Measurements from ENCODE around the gene LENG8.

LENG8 gene

GRCh38 chr19:54448040-54448773, 792 bp upstream of the LENG8 start:
- peak; percentile 48 for DNase-seq
- Histone ChIP-seq H2AFZ (ENCODE audit: low read depth, low read length) (peak overlapping the region; percentile 97), H3K9ac (ENCODE audit: low read depth, low read length) (peak overlapping the region; percentile 71), H3K36me3 (ENCODE audit: insufficient read depth, low read length) (peaks cover 53% of the 10 kb centered on the region), H3K4me2 (ENCODE audit: insufficient read depth, low read length) (peak overlapping the region; percentile 99), H3K9me3 (ENCODE audit: insufficient read depth, low read length, severe bottlenecking) (no peaks in the 10 kb centered on the region), H3K4me3 (ENCODE audit: low read depth in 1 of 2, low read length in 2 of 2) (peak overlapping the region; percentile 75 to 99), H3K4me1 (ENCODE audit: insufficient read depth, low read length) (peaks cover 47% of the 10 kb centered on the region), H3K27me3 (ENCODE audit: insufficient read depth, low read length, poor library complexity) (no peaks in the 10 kb centered on the region), H4K20me1 (ENCODE audit: insufficient read depth, low read length) (peaks cover 39% of the 10 kb centered on the region), H3K79me2 (ENCODE audit: insufficient read depth, low read length) (peaks cover 76% of the 10 kb centered on the region), H3K27ac (ENCODE audit: low read length) (peak overlapping the region; percentile 97)
- TF ChIP-seq EZH2 (IDR thresholded peaks at IDR 0.05; ENCODE audit: borderline replicate concordance, low read depth, low read length, severe bottlenecking) (no peak), CTCF (IDR thresholded peaks at IDR 0.05; ENCODE audit: borderline replicate concordance, extremely low read depth, low read length, poor library complexity, severe bottlenecking) (no peak)
- ATAC-seq (ENCODE audit: insufficient read depth, low read depth) = peak; percentile 37

GRCh38 chr19:54449701-54450069, 686 bp downstream of the LENG8 start:
- H4K20me1 ChIP-seq (ENCODE audit: insufficient read depth, low read length) = peaks cover 54% of the 10 kb centered on the region
- H3K9ac ChIP-seq (ENCODE audit: low read depth, low read length) = peak overlapping the region; percentile 71
- H3K27me3 ChIP-seq (ENCODE audit: insufficient read depth, low read length, poor library complexity) = no peaks in the 10 kb centered on the region
- H3K79me2 ChIP-seq (ENCODE audit: insufficient read depth, low read length) = peaks cover 91% of the 10 kb centered on the region
- no peaks in the 10 kb centered on the region for H3K9me3 ChIP-seq (ENCODE audit: insufficient read depth, low read length, severe bottlenecking)
- H3K27ac ChIP-seq (ENCODE audit: low read length) = peak overlapping the region; percentile 97
- peak overlapping the region; percentile 97; the same call in 1 of the 2 replicates for H2AFZ ChIP-seq (ENCODE audit: low read depth, low read length)
- ATAC-seq (ENCODE audit: insufficient read depth, low read depth) (no peak), DNase-seq (no peak)
- H3K4me3 ChIP-seq (ENCODE audit: low read depth in 1 of 2, low read length in 2 of 2) = peak overlapping the region; percentile 75 to 99
- peaks cover 66% of the 10 kb centered on the region for H3K36me3 ChIP-seq (ENCODE audit: insufficient read depth, low read length)
- H3K4me1 ChIP-seq (ENCODE audit: insufficient read depth, low read length) = peaks cover 47% of the 10 kb centered on the region
- H3K4me2 ChIP-seq (ENCODE audit: insufficient read depth, low read length) = peak overlapping the region; percentile 99
- TF ChIP-seq EZH2 (IDR thresholded peaks at IDR 0.05; ENCODE audit: borderline replicate concordance, low read depth, low read length, severe bottlenecking) (no peak), CTCF (IDR thresholded peaks at IDR 0.05; ENCODE audit: borderline replicate concordance, extremely low read depth, low read length, poor library complexity, severe bottlenecking) (no peak)

GRCh38 chr19:54451331-54451871, 2.4 kb downstream of the LENG8 start:
- Histone ChIP-seq H3K36me3 (ENCODE audit: insufficient read depth, low read length) (peaks cover 70% of the 10 kb centered on the region), H3K27me3 (ENCODE audit: insufficient read depth, low read length, poor library complexity) (no peaks in the 10 kb centered on the region), H4K20me1 (ENCODE audit: insufficient read depth, low read length) (peaks cover 71% of the 10 kb centered on the region), H3K27ac (ENCODE audit: low read length) (no peak overlapping the region), H3K4me2 (ENCODE audit: insufficient read depth, low read length) (peak overlapping the region; percentile 99), H3K79me2 (ENCODE audit: insufficient read depth, low read length) (peaks cover 87% of the 10 kb centered on the region), H2AFZ (ENCODE audit: low read depth, low read length) (no peak overlapping the region), H3K9me3 (ENCODE audit: insufficient read depth, low read length, severe bottlenecking) (no peaks in the 10 kb centered on the region), H3K9ac (ENCODE audit: low read depth, low read length) (peak overlapping the region; percentile 71; the same call in 1 of the 2 replicates), H3K4me3 (ENCODE audit: low read depth in 1 of 2, low read length in 2 of 2) (peak overlapping the region in 1 of 2 experiments; percentile 99; a peak in 2 of 4 replicates), H3K4me1 (ENCODE audit: insufficient read depth, low read length) (peaks cover 44% of the 10 kb centered on the region)
- TF ChIP-seq CTCF (IDR thresholded peaks at IDR 0.05; ENCODE audit: borderline replicate concordance, extremely low read depth, low read length, poor library complexity, severe bottlenecking) (no peak), EZH2 (IDR thresholded peaks at IDR 0.05; ENCODE audit: borderline replicate concordance, low read depth, low read length, severe bottlenecking) (no peak)
- DNase-seq (no peak), ATAC-seq (ENCODE audit: insufficient read depth, low read depth) (no peak)
